WTC11 (cell line): ENCODE measurements around the gene GSTM4. TPM values are rescaled to one million over a fixed set of nuclear protein-coding genes. Genes with fewer than 3 reads are reported as not detected.
A peak's percentile ranks its signal among the peaks of the same experiment; 100 is the strongest.

Experiments used
- CREB1 ChIP-seq: sonication (generic); formaldehyde crosslinking; IDR thresholded peaks from 2 replicates; pipeline ENCODE4 v1.8.0; 2023; ENCODE audit warnings: mild to moderate bottlenecking, missing genetic modification reagents
- GRHL2 ChIP-seq: fragments of 250-450 bp; sonication (Bioruptor Pico); IDR thresholded peaks from 2 replicates; pipeline ENCODE4 v1.8.0; 2022; ENCODE audit warnings: mild to moderate bottlenecking, moderate library complexity; ENCODE audit not compliant: insufficient replicate concordance, severe bottlenecking
- HMGA2 ChIP-seq: fragments of 250-450 bp; sonication (Bioruptor Pico); IDR thresholded peaks from 2 replicates; pipeline ENCODE4 v1.4.0; 2021; ENCODE audit warnings: mild to moderate bottlenecking, moderate library complexity
- JUN ChIP-seq: sonication (generic); formaldehyde crosslinking; IDR thresholded peaks from 2 replicates; pipeline ENCODE4 v1.8.0; 2023; ENCODE audit warnings: mild to moderate bottlenecking, missing genetic modification reagents
- NR2C2 ChIP-seq: sonication (generic); formaldehyde crosslinking; IDR thresholded peaks from 2 replicates; pipeline ENCODE4 v1.8.0; 2022; ENCODE audit warnings: mild to moderate bottlenecking, missing genetic modification reagents
- RELA ChIP-seq: sonication (generic); formaldehyde crosslinking; IDR thresholded peaks from 2 replicates; pipeline ENCODE4 v1.8.1; 2022; ENCODE audit warnings: missing genetic modification reagents, mild to moderate bottlenecking, borderline replicate concordance
- RORB ChIP-seq: fragments of 250-450 bp; sonication (Bioruptor Pico); IDR thresholded peaks from 2 replicates; pipeline ENCODE4 v1.9.0; 2021; ENCODE audit warnings: mild to moderate bottlenecking
- SOX15 ChIP-seq: fragments of 250-450 bp; sonication (Bioruptor Pico); IDR thresholded peaks from 2 replicates; pipeline ENCODE4 v1.9.0; 2021; ENCODE audit warnings: mild to moderate bottlenecking
- TCF7 ChIP-seq: sonication (generic); formaldehyde crosslinking; IDR thresholded peaks from 2 replicates; pipeline ENCODE4 v1.8.0; 2022; ENCODE audit warnings: mild to moderate bottlenecking, low read depth, missing genetic modification reagents, moderate library complexity
- TEAD1 ChIP-seq: sonication (generic); formaldehyde crosslinking; IDR thresholded peaks from 2 replicates; pipeline ENCODE4 v1.8.0; 2022; ENCODE audit warnings: mild to moderate bottlenecking, missing genetic modification reagents
- ZNF263 ChIP-seq: sonication (generic); formaldehyde crosslinking; IDR thresholded peaks from 2 replicates; pipeline ENCODE4 v1.8.1; 2022; ENCODE audit warnings: low read depth, mild to moderate bottlenecking, moderate library complexity, missing genetic modification reagents
- ZNF423 ChIP-seq: fragments of 250-450 bp; sonication (Bioruptor Pico); IDR thresholded peaks from 2 replicates; pipeline ENCODE4 v2.1.2; 2022; ENCODE audit warnings: mild to moderate bottlenecking, moderate library complexity
- ZNF671 ChIP-seq: fragments of 250-450 bp; sonication (Bioruptor Pico); IDR thresholded peaks from 2 replicates; pipeline ENCODE4 v1.8.0; 2021; ENCODE audit warnings: mild to moderate bottlenecking
- total RNA-seq: library from RNA; stranded (reverse); gene quantifications from 3 replicates; pipeline ENCODE4 v1.2.3, GENCODE V29; 2021
- TF ChIP-seq, protein P1 (sequence below): sonication (generic); formaldehyde crosslinking; IDR thresholded peaks from 2 replicates; pipeline ENCODE4 v1.8.0; 2022; ENCODE audit warnings: mild to moderate bottlenecking, missing genetic modification reagents
- TF ChIP-seq, protein P2 (sequence below): sonication (generic); formaldehyde crosslinking; IDR thresholded peaks from 2 replicates; pipeline ENCODE4 v1.8.0; 2023; ENCODE audit warnings: missing genetic modification reagents, mild to moderate bottlenecking, borderline replicate concordance
- TF ChIP-seq, protein P3 (sequence below): sonication (generic); formaldehyde crosslinking; IDR thresholded peaks from 2 replicates; pipeline ENCODE4 v1.8.1; 2022; ENCODE audit warnings: mild to moderate bottlenecking, moderate library complexity, missing genetic modification reagents
- TF ChIP-seq, protein P4 (sequence below): fragments of 250-450 bp; sonication (Bioruptor Pico); conservative IDR thresholded peaks from 2 replicates; pipeline ENCODE4 v1.9.0; 2021; ENCODE audit warnings: mild to moderate bottlenecking
- TF ChIP-seq, protein P5 (sequence below): sonication (generic); formaldehyde crosslinking; IDR thresholded peaks from 2 replicates; pipeline ENCODE4 v1.8.0; 2023; ENCODE audit warnings: mild to moderate bottlenecking, missing genetic modification reagents
- TF ChIP-seq, protein P6 (sequence below): sonication (generic); formaldehyde crosslinking; IDR thresholded peaks from 2 replicates; pipeline ENCODE4 v1.8.1; 2023; ENCODE audit warnings: mild to moderate bottlenecking, missing genetic modification reagents
- TF ChIP-seq, protein P7 (sequence below): sonication (generic); formaldehyde crosslinking; IDR thresholded peaks from 2 replicates; pipeline ENCODE4 v1.8.1; 2022; ENCODE audit warnings: low read depth, missing genetic modification reagents, borderline replicate concordance
- TF ChIP-seq, protein P8 (sequence below): sonication (generic); formaldehyde crosslinking; IDR thresholded peaks from 2 replicates; pipeline ENCODE4 v1.8.1; 2023; ENCODE audit warnings: mild to moderate bottlenecking, moderate library complexity, missing genetic modification reagents
- TF ChIP-seq, protein P9 (sequence below): sonication (generic); formaldehyde crosslinking; IDR thresholded peaks from 2 replicates; pipeline ENCODE4 v1.8.1; 2023; ENCODE audit warnings: mild to moderate bottlenecking, missing genetic modification reagents, moderate library complexity

Gene GSTM4
- total RNA-seq, 1 experiment from 2014 or later = 16.7 TPM

DNA sequence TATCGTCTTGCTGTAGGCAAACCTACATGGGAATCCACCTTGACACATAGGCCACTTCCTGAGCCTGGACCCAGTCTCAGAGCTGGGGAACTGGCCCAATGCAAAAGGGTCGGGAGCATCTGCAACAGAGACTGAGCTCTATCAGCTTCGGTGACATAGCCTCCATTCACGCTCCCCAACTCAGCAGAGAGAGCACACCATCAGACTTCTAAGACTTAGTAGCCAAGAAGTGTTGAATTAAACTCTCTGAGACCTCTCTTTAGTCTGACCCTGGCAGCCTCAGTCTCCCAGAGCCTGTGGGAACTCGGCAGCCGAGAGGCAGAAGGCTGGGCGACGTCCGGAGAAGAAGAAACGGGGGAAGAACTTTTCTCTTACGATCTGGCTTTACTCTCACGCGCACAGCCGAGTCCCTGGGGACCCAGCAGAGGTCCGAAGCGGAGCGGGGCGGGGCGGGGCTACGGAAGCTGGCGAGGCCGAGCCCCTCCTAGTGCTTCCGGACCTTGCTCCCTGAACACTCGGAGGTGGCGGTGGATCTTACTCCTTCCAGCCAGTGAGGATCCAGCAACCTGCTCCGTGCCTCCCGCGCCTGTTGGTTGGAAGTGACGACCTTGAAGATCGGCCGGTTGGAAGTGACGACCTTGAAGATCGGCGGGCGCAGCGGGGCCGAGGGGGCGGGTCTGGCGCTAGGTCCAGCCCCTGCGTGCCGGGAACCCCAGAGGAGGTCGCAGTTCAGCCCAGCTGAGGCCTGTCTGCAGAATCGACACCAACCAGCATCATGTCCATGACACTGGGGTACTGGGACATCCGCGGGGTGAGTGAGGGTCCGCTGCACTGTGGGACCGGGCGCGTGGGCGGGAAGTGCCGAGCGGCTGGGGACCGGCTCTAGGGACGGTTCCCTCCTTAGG is at the start of gene GSTM4 (continued):
- TF ChIP-seq GRHL2 (no peak), ZNF263 (no peak), NR2C2 (no peak), JUN (CRISPR knock-in tag) (no peak), SOX15 (CRISPR knock-in tag) (no peak), ZNF423 (CRISPR knock-in tag) (no peak), CREB1 (CRISPR knock-in tag) (no peak), TCF7 (CRISPR knock-in tag) (no peak), RORB (no peak), ZNF671 (CRISPR knock-in tag) (no peak), RELA (CRISPR knock-in tag) (no peak), TEAD1 (CRISPR knock-in tag) (peak; percentile 50; the same call in 1 of the 2 replicates), HMGA2 (CRISPR knock-in tag) (no peak)
- TF ChIP-seq, protein P1, sequence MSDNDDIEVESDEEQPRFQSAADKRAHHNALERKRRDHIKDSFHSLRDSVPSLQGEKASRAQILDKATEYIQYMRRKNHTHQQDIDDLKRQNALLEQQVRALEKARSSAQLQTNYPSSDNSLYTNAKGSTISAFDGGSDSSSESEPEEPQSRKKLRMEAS = peak; percentile 83; the same call in 1 of the 2 replicates
- TF ChIP-seq, protein P2, sequence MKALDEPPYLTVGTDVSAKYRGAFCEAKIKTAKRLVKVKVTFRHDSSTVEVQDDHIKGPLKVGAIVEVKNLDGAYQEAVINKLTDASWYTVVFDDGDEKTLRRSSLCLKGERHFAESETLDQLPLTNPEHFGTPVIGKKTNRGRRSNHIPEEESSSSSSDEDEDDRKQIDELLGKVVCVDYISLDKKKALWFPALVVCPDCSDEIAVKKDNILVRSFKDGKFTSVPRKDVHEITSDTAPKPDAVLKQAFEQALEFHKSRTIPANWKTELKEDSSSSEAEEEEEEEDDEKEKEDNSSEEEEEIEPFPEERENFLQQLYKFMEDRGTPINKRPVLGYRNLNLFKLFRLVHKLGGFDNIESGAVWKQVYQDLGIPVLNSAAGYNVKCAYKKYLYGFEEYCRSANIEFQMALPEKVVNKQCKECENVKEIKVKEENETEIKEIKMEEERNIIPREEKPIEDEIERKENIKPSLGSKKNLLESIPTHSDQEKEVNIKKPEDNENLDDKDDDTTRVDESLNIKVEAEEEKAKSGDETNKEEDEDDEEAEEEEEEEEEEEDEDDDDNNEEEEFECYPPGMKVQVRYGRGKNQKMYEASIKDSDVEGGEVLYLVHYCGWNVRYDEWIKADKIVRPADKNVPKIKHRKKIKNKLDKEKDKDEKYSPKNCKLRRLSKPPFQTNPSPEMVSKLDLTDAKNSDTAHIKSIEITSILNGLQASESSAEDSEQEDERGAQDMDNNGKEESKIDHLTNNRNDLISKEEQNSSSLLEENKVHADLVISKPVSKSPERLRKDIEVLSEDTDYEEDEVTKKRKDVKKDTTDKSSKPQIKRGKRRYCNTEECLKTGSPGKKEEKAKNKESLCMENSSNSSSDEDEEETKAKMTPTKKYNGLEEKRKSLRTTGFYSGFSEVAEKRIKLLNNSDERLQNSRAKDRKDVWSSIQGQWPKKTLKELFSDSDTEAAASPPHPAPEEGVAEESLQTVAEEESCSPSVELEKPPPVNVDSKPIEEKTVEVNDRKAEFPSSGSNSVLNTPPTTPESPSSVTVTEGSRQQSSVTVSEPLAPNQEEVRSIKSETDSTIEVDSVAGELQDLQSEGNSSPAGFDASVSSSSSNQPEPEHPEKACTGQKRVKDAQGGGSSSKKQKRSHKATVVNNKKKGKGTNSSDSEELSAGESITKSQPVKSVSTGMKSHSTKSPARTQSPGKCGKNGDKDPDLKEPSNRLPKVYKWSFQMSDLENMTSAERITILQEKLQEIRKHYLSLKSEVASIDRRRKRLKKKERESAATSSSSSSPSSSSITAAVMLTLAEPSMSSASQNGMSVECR (CRISPR knock-in tag) = peak; percentile 41; the same call in 1 of the 2 replicates
- TF ChIP-seq, protein P3, sequence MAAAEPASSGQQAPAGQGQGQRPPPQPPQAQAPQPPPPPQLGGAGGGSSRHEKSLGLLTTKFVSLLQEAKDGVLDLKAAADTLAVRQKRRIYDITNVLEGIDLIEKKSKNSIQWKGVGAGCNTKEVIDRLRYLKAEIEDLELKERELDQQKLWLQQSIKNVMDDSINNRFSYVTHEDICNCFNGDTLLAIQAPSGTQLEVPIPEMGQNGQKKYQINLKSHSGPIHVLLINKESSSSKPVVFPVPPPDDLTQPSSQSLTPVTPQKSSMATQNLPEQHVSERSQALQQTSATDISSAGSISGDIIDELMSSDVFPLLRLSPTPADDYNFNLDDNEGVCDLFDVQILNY (CRISPR knock-in tag) = no peak
- TF ChIP-seq, protein P4, sequence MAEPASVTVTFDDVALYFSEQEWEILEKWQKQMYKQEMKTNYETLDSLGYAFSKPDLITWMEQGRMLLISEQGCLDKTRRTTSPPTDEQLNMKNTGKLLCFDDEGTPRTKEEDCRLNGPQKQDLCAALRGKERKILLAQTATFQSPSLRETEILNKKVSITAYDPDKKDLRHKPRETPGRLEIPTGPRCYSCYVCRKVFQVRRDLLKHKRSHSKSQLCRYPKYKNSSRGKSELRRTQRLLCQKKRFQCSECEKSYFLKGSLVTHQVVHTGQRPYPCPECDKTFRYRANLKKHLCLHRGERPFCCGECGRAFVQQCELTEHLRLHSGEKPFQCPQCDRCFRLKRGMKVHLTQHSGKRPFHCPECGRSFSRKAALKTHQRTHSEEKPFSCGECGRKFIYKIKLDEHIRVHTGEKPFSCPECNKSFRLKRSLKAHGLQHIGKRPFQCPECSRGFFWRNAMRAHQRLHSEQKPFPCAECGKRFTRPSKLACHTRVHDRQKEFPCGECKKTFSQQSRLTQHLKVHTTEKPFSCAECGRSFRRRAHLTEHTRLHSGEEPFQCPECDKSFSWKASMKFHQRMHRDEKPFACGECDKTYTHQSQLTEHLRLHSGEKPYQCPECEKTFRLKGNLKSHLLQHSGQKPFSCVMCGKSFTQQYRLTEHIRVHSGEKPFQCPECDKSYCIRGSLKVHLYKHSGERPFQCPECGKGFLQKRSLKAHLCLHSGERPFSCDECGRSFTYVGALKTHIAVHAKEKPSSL (CRISPR knock-in tag) = no peak
- TF ChIP-seq, protein P5, sequence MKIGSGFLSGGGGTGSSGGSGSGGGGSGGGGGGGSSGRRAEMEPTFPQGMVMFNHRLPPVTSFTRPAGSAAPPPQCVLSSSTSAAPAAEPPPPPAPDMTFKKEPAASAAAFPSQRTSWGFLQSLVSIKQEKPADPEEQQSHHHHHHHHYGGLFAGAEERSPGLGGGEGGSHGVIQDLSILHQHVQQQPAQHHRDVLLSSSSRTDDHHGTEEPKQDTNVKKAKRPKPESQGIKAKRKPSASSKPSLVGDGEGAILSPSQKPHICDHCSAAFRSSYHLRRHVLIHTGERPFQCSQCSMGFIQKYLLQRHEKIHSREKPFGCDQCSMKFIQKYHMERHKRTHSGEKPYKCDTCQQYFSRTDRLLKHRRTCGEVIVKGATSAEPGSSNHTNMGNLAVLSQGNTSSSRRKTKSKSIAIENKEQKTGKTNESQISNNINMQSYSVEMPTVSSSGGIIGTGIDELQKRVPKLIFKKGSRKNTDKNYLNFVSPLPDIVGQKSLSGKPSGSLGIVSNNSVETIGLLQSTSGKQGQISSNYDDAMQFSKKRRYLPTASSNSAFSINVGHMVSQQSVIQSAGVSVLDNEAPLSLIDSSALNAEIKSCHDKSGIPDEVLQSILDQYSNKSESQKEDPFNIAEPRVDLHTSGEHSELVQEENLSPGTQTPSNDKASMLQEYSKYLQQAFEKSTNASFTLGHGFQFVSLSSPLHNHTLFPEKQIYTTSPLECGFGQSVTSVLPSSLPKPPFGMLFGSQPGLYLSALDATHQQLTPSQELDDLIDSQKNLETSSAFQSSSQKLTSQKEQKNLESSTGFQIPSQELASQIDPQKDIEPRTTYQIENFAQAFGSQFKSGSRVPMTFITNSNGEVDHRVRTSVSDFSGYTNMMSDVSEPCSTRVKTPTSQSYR (CRISPR knock-in tag) = no peak
- TF ChIP-seq, protein P6, sequence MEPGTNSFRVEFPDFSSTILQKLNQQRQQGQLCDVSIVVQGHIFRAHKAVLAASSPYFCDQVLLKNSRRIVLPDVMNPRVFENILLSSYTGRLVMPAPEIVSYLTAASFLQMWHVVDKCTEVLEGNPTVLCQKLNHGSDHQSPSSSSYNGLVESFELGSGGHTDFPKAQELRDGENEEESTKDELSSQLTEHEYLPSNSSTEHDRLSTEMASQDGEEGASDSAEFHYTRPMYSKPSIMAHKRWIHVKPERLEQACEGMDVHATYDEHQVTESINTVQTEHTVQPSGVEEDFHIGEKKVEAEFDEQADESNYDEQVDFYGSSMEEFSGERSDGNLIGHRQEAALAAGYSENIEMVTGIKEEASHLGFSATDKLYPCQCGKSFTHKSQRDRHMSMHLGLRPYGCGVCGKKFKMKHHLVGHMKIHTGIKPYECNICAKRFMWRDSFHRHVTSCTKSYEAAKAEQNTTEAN (CRISPR knock-in tag) = peak; percentile 80
- TF ChIP-seq, protein P7, sequence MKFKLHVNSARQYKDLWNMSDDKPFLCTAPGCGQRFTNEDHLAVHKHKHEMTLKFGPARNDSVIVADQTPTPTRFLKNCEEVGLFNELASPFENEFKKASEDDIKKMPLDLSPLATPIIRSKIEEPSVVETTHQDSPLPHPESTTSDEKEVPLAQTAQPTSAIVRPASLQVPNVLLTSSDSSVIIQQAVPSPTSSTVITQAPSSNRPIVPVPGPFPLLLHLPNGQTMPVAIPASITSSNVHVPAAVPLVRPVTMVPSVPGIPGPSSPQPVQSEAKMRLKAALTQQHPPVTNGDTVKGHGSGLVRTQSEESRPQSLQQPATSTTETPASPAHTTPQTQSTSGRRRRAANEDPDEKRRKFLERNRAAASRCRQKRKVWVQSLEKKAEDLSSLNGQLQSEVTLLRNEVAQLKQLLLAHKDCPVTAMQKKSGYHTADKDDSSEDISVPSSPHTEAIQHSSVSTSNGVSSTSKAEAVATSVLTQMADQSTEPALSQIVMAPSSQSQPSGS (CRISPR knock-in tag) = no peak
- TF ChIP-seq, protein P8, sequence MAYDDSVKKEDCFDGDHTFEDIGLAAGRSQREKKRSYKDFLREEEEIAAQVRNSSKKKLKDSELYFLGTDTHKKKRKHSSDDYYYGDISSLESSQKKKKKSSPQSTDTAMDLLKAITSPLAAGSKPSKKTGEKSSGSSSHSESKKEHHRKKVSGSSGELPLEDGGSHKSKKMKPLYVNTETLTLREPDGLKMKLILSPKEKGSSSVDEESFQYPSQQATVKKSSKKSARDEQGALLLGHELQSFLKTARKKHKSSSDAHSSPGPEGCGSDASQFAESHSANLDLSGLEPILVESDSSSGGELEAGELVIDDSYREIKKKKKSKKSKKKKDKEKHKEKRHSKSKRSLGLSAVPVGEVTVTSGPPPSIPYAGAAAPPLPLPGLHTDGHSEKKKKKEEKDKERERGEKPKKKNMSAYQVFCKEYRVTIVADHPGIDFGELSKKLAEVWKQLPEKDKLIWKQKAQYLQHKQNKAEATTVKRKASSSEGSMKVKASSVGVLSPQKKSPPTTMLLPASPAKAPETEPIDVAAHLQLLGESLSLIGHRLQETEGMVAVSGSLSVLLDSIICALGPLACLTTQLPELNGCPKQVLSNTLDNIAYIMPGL (CRISPR knock-in tag) = 0 out of 2 replicates have a peak, but pooled peaks have one; percentile 36
- TF ChIP-seq, protein P9, sequence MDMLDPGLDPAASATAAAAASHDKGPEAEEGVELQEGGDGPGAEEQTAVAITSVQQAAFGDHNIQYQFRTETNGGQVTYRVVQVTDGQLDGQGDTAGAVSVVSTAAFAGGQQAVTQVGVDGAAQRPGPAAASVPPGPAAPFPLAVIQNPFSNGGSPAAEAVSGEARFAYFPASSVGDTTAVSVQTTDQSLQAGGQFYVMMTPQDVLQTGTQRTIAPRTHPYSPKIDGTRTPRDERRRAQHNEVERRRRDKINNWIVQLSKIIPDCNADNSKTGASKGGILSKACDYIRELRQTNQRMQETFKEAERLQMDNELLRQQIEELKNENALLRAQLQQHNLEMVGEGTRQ = no peak
